Vagina (tissue), 2 donors: ENCODE results near the gene LYSET.

Source experiments
- POLR2A ChIP-seq, 2 donors: fragments of 450-650 bp; IDR thresholded peaks; one replicate each; pipeline ENCODE4 v1.6.1; 2017; ENCODE audit warnings: antibody characterized with exemption in 2 of 2, mild to moderate bottlenecking in 2 of 2, moderate library complexity in 2 of 2
- POLR2AphosphoS5 ChIP-seq, 2 donors: sonication (generic); formaldehyde crosslinking; IDR thresholded peaks; one replicate each; pipeline ENCODE4 v1.9.0; 2017; ENCODE audit warnings: antibody characterized with exemption in 2 of 2, mild to moderate bottlenecking in 2 of 2, low read depth in 1 of 2; ENCODE audit not compliant: insufficient read depth in 1 of 2
- TF ChIP-seq, protein P1 (sequence below), 3 experiments: fragments of 450-650 bp in 2 of 3; fragments of 200-600 bp in 1 of 3; sonication (generic) in 1 of 3; IDR thresholded peaks; one replicate each; pipeline ENCODE4 v1.5.1; 2017 to 2019; ENCODE audit warnings: antibody characterized with exemption in 3 of 3, mild to moderate bottlenecking in 2 of 3, moderate library complexity in 2 of 3

DNA sequence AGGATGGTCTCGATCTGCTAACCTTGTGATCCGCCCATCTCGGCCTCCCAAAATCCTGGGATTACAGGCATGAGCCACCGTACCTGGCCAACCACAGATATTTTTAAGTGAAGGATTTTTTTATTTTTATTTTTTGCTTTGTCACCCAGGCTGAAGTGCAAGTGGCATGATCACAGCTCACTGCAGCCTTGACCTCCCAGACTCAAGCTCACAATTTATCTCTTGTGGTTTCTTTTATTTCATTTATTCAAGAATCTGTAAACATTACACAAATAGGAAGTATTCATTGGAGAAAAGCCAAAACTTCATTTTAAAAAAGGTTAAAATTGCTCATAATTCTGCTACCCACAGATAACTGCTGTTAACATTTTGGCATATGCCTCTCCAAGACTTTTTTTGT lies 13.7 kb upstream of the LYSET start:
- TF ChIP-seq POLR2AphosphoS5 (IDR thresholded peaks at IDR 0.05; ENCODE audit: insufficient read depth in 1 of 2, low read depth in 1 of 2) (no peak), POLR2A (IDR thresholded peaks at IDR 0.05) (no peak)
- TF ChIP-seq, protein P1, sequence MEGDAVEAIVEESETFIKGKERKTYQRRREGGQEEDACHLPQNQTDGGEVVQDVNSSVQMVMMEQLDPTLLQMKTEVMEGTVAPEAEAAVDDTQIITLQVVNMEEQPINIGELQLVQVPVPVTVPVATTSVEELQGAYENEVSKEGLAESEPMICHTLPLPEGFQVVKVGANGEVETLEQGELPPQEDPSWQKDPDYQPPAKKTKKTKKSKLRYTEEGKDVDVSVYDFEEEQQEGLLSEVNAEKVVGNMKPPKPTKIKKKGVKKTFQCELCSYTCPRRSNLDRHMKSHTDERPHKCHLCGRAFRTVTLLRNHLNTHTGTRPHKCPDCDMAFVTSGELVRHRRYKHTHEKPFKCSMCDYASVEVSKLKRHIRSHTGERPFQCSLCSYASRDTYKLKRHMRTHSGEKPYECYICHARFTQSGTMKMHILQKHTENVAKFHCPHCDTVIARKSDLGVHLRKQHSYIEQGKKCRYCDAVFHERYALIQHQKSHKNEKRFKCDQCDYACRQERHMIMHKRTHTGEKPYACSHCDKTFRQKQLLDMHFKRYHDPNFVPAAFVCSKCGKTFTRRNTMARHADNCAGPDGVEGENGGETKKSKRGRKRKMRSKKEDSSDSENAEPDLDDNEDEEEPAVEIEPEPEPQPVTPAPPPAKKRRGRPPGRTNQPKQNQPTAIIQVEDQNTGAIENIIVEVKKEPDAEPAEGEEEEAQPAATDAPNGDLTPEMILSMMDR (IDR thresholded peaks at IDR 0.05) = no peak
